GM18498 (cell line): ENCODE measurements around the gene UPK3BL2.
"Not testable (repeated sequence)": the region's sequence is repeated elsewhere in the genome, so short reads cannot be mapped to it uniquely, and the experiment has no call there.

Experiments
- ATAC-seq: cut with Tn5 transposase; IDR thresholded peaks from one replicate; pipeline ENCODE4 v1.9.1; 2021; ENCODE audit warnings: mild to moderate bottlenecking, moderate library complexity; ENCODE audit not compliant: unreplicated experiment

The UPK3BL2 gene

GRCh38 chr7:102531583-102531982, 11.9 kb downstream of the UPK3BL2 start:
- not testable (repeated sequence) for ATAC-seq

GRCh38 chr7:102527822-102528793, 15.4 kb downstream of the UPK3BL2 start:
- ATAC-seq, result not testable (repeated sequence)

- not testable (repeated sequence) for ATAC-seq
Measured at GRCh38 chr7:102527182-102527581, 16.3 kb downstream of the UPK3BL2 start.

DNA sequence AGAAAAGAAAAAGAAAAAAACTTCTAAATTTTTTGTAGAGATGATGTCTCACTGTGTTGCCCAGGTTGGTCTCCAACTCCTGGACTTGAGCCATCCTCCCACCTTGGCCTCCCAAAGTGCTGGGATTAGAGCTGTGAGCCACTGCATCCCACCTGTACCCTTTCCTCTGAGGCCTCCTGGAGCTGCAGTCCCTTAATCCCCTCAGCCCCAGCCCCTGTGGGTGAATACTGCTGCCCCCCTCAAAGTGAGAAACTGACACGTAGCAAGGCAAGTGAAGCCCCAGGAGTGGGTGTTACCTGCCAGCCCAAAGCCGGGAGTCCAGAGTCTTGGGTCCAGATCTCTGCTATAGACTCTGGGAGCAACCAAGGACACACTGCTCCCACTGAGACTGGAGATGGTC, 18.7 kb downstream of the UPK3BL2 start:
- not testable (repeated sequence) for ATAC-seq

DNA sequence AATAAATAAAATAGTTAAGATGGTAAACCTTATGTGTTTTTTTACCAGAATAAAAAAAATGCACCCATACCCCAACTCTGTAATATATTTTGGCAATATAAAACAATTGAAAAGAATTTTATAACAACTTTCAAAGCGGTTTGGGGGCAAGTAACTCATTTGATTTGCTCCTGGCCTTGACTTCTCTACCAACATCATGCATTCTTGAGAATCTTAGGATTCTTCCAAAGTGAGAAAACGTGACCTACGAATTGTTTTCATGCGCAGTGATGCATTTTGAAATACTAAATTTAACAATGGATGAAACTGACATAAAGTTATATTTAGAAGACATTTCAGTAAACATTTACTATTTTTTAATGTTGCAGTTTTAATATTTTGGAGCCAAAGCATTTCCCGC, 22.7 kb downstream of the UPK3BL2 start:
- not testable (repeated sequence) for ATAC-seq

DNA sequence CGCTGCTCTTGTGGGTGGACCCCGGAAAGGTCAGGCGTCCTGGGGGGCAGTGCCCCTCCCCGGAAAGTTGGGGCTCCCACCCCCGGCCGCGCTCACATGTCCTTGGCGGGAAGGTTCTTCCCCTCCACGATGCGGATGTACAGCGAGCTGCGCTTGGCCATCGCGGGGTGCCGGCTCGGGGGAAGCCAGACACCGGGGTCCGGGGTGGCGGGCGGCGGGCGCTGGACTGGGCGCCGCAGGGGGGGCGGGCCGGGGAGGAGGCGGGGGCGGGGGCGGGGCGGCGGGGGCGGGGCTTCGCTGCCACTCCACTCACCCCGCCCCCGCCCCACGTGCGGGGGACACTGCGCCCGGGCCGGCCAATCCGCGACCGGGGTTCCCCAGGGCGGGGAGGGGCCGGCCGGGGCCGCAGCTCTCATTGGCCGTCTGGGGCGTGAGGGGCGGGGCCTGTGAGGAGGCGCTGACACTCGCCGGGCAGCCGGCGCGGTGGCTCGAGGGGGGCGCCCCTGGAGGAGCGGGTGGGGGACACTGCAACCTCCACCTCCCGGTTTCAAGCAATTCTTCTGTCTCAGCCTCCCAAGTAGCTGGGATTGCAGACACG, 25.8 kb downstream of the UPK3BL2 start, which contains the start of gene RASA4B:
TSS of gene RASA4B (minus strand) at position 228 of the 598 bp plus-strand sequence. CDS start at position 161, 67 bp downstream.
- ATAC-seq, result peak; percentile 87

DNA sequence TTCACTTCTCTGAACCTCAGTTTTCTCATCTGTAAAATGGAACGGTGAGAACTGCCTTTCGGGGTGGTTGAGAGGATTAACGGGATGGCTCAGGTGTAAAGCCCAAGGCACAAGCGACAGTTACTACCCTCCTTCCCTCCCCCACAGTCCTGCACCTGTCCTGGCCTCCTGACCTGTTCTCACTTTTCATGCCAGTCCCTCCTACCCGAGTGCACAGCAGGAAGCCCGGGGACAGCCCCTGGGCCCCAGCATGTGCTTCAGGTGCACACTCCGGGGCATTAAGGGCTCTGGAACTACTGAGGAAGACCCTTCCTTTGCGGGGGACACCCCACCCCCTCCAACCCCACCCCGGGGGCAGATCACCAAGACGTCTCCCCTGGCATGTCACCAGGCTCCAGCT, 26.5 kb downstream of the UPK3BL2 start:
- ATAC-seq, result not testable (repeated sequence)

- ATAC-seq, result not testable (repeated sequence)
Measured at GRCh38 chr7:102515889-102516288, 27.6 kb downstream of the UPK3BL2 start.

GRCh38 chr7:102514881-102515721, 28.4 kb downstream of the UPK3BL2 start:
- peak; percentile 68 for ATAC-seq

DNA sequence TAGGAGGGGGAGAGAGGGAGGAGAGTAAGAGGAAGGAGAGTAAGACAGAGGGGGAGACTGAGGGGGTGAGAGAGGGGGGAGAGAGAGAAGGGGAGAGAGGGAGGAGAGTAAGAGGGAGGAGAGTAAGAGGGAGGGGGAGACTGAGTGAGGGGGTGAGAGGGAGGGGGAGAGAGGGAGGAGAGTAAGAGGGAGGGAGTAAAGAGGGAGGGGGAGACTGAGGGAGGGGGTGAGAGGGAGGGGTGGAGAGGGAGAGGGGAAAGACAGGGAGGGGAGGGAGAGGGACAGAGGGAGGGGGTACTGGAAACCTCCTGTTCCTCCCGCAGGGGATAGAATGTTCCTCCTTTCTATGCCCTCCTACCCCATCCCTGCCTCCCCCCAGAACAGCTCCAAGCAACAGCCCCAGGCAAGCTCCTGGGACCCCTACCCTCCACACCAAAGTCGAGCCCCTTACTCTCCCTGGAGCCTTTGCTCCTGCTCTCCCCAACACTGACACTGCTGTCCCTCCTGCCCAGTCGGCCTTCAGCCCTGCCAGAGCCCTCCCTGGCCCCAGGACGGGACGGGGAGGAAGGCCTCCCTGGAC, 30.8 kb downstream of the UPK3BL2 start:
- not testable (repeated sequence) for ATAC-seq

DNA sequence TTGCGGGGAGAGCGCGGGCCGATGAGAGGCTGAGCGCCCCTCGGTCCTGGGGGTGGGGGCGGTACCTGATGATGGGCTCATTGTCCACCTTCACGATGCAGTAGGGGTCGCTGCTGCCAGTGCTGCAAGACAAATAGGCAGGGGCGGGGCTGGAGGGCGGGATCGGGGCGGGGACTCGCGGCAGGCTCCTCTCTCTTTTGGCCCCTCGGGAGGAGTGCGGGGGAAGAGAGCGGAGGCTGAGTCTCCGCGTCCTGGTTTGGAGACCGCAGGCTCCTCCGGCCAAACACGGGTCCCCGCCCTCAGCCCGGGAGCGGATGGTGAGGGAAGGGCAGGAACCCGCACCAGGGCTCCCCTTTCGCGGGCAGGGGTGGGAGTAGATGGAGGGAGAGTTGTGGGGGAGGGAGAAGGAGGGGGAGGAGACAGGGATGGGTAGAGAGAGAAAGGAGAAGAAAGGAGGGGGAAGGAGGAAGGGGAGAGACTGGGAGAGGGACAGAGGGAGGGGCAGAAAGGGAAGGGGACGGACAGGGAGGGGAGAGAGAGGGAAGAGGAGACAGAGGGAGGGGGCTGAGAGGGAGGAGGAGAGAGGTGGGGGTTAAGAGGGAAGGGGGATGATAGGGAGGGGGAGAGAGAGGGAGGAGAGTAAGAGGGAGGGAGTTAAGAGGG, 31.5 kb downstream of the UPK3BL2 start:
- peak; percentile 45 for ATAC-seq

DNA sequence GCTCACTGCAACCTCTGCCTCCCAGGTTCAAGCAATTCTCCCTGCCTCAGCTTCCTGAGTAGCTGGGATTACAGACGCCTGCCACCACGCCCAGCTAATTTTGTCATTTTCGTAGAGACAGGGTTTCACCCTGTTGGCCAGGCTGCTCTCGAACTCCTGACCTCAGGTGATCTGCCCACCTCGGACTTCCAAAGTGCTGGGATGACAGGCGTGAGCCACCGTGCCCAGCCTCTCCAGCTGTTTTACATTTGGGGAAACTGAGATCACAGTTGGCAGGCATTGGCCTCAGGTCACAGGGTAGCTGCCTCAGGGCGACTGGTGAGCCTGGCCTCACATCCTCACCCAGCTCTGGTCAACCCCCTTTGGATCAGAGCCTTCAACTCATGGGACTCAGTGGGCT, 32.9 kb downstream of the UPK3BL2 start:
- not testable (repeated sequence) for ATAC-seq

GRCh38 chr7:102507410-102508088, 35.9 kb downstream of the UPK3BL2 start:
- not testable (repeated sequence) for ATAC-seq

GRCh38 chr7:102505298-102506185, 38.0 kb downstream of the UPK3BL2 start:
- not testable (repeated sequence) for ATAC-seq

DNA sequence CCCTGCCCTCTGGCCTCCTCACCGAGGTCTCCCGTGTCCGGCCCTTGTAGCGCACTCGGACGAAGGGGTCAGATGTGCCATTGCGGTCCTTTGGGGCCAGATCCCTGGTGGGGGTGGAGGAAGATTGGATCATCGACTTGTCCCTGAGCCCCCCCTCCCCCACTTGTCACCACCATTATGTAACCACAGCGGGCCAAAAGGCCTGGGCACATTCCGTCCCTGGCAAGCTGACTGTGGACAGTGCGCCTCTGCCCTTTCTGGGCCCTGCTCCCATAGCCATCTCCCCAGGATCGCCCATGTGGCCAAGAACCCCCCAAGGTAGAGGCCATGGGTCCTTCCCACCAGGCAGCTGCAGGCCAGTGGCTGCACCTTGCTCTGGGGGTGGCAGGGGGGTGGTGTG, 40.4 kb downstream of the UPK3BL2 start:
- not testable (repeated sequence) for ATAC-seq

DNA sequence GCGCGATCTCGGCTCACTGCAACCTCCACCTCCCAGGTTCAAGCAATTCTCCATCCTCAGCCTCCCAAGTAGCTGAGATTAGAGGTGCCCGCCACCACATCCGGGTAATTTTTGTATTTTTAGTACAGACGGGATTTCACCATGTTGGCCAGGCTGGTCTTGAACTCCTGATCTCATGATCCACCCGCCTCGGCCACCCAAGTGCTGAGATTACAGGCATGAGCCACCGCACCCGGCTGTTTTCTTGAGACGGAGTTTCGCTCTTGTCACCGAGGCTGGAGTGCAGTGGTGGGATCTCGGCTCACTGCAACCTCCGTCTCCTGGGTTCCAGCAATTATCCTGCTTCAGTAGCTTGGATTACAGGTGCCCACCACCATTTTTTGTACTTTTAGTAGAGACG, 45.2 kb downstream of the UPK3BL2 start:
- not testable (repeated sequence) for ATAC-seq

DNA sequence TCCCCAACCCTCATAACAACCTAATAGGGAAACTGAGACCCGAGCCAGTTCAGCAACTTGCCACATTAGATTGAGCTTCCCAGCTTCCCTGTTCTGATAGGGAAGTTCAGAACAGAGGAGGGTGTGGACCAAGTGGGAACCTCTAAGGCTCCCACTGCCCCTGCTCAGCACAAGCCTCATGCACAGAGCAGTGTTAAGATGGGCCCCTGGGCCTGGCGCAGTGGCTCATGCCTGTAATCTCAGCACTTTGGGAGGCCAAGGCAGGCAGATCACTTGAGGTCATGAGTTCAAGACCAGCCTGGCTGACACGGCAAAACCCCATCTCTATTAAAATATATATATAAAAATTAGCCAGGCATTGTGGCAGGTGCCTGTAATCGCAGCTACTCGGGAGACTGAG, 46.2 kb downstream of the UPK3BL2 start:
- ATAC-seq, result not testable (repeated sequence)

GRCh38 chr7:102496861-102497260, 46.6 kb downstream of the UPK3BL2 start:
- not testable (repeated sequence) for ATAC-seq
